GM19372 (cell line): ENCODE data around the gene COL25A1.
"Not testable (repeated sequence)": the region's sequence is repeated elsewhere in the genome, so short reads cannot be mapped to it uniquely, and the experiment has no call there.

Source experiments
- ATAC-seq: cut with Tn5 transposase; IDR thresholded peaks from one replicate; pipeline ENCODE4 v1.9.1; 2021; ENCODE audit warnings: mild to moderate bottlenecking, low read depth, moderate library complexity; ENCODE audit not compliant: unreplicated experiment

The COL25A1 gene

DNA sequence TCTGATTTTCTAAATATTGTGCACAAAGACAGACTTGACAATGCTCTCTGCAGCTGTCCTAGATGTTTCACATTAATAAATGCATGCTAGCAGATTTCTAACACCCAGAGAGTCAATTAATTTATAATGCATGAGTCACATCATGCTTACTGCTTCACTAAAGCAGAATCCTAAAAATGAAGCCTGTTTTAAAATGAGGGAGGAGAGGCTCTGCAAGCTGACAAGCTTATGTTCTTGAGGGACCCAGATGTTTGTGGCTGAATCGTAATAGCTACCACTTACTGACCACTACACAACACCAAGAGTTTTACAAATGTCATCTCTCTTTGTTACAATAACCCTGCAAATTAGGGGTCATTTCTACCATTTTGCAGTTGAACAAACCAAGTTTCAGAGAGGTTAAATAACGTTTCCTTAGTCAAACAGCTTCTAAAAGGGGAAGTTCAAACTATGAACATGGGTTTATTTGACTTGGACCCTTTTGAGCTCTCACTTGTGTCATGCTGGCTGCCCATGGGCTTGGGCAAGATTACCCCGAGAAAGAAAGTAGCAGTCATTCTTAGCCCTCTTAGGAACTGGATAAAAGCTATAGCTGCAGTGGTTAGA, 276.9 kb downstream of the COL25A1 start:
- ATAC-seq = no peak

DNA sequence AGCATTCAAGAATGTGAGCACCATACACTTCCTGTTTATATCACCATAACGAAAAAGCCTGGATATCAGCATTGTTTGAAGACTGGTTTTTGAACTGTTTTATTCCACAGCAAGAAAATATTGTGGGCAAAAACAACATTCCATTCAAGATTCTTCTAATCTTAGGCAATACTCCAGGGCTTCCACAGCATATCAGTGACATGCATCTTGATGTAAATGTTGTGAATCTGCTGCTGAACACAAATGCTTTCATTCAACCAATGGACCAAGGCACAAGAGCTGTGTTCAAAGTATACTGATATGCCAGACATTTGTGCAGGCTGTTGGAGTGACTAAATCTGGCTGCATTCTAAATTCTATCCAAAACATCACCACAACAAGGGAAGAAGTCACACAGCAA, 279.5 kb downstream of the COL25A1 start:
- ATAC-seq = no peak

DNA sequence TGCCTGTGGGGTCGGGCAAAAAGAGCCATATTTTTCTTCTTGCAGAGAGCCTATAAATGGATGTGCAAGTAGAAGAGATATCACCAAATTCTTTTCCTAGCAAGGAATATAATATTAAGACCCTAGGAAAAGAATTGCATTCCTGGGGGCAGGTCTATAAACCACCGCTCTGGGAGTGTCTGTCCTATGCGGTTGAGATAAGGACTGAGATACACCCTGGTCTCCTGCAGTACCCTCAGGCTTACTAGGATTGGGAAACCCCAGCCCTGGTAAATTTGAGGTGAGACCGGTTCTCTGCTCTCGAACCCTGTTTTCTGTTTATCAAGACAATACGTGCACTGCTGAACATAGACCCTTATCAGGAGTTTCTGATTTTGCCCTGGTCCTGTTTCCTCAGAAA, 280.8 kb downstream of the COL25A1 start:
- ATAC-seq = not testable (repeated sequence)

DNA sequence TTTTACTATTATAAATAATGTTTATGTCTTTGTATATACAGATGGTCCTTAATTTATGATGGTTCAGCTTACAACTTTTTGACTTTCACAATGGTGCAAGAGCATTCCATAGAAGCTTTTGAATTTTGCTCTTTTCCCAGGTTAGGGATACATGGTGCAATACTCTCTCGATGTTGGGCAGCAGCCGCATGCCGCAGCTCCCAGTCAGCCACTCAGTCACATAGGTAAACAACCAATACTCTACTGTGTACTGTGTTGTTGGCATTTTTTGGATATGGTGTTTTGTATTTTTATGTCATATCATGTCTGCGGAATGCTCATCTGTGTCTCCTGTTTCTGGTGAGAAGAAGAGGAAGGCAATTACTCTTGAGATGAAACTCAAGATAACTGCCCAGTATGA, 281.6 kb downstream of the COL25A1 start:
- no peak for ATAC-seq

DNA sequence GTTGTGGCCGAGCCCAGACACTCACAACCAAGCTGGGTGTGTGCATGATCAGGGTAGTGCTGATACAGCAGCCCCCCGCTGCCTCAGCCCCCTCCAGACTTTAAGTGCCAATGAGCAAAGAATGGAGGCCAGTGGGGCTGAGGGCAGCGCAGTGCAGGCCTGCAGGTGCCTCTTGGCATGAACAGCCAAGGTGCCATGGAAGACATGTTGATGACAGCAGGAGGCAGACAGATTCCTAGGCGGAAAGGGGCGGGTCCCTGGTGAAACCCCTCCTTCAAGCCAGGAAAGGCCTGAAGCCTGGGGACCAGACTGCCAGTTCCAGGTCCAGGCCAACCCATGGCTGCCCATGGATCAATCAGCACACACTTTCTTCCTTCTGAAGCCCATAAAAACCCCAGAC, 286.3 kb downstream of the COL25A1 start:
- no peak for ATAC-seq

DNA sequence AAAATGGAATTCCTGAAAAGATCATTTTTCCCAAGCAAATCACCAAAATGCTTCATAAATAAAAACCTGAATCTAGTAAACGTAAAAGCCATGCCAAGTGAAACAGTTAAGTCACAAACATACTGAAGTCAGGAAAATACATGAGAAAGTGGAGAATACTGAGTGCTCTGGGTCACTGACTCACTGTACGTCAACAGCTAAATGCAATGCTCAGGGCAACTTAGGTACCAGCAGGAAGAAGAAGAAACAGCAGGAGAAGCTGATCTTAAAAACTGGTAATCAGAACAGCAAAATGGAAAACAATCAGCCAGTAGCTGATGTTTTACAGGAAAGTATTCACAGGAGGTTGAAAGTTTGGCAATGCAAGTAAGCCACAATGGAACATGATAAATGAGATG, 287.0 kb downstream of the COL25A1 start:
- no peak for ATAC-seq

DNA sequence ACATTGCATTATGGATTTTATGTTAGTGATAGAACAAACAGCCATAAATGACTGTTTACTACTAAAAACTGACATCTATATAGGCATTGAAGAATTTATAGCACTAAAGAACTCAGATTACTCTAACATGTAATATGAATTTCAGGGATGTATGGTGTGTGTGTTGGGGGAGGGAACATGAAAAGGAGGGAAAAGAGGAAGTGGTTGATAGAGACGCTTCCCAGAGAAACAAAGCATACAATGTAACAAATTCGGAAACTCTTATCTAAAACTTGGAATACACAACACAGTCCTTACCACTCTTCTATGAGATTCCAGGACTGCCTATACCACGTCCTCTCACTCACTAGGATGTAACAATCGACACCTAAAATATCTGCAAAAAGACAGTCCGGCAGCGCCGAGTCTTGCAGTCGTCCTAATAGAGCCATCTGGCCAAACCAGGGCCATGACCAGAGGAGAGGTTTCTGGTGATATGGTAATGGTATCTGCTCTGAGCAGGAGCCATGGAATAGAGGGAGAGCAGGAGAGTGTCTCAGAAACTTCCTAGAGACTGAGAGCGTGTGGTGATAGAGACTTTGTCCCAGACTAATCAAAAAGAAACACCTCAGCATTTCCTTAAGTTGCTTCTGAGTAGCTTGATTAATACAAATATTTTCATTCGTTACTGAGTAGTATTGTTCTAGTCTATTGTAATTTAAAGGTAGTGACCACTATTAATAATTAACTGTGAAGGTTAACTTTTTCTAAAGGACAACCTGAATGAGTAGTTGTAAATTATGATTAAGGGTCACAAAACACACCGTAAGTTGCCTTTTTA, 287.7 kb downstream of the COL25A1 start:
- ATAC-seq = no peak

DNA sequence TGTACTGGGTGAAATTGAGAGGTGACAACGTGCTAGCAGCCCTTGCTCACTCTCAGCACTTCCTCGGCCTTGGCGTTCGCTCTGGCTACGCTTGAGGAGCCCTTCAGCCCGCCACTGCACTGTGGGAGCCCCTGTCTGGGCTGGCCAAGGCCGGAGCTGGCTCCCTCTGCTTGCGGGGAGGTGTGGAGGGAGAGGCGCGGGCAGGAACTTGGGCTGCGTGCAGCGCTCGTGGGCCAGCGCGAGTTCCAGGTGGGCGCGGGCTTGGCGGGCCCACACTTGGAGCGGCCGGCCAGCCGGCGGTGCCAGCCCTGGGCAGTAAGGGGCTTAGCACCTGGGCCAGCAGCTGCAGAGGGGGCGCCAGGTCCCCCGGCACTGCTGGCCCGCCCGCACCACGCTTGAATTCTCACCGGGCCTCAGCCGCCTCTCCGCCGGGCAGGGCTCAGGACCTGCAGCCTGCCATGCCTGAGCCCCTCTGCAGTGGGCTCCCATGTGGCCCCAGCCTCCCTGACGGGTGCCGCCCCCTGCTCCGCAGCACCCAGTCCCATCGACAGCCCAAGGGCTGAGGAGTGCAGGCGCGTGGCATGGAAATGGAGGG, 290.1 kb downstream of the COL25A1 start:
- no peak for ATAC-seq

DNA sequence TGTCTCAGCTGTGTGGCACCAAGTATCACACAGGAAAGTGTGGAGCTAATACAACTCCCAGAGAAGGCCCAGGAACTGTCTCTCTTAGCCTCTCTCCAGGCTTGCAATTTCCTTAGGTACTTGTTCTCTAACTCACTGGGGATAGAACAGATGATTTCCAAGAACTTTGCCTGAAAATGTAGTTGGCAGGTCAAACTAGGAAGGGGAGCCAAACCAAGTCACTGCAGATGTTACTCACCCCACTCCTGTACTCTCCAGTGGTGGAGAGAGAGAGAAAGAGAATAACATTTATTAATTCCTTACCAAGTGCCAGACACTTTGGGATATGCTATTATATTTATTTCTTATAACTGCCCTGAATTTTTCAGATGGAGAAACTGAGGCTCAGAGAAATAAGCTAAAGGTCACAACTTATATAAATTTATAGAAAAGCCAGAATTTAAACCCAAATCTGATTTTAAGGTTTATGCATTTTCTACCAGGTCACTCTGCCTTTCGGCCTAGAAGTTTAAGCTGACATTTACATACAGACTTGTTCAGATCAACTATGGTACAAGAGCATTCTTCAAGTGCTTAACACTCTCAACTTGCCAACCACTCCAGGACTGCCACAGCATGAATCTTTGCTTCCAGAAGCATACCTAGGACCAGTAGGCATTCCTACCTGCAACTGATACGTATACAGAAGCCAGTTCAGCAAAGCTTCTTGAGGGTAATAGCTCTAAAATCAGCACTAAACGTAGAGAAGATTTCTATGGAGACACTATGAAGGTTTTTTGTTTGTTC, 291.0 kb downstream of the COL25A1 start:
- no peak for ATAC-seq

DNA sequence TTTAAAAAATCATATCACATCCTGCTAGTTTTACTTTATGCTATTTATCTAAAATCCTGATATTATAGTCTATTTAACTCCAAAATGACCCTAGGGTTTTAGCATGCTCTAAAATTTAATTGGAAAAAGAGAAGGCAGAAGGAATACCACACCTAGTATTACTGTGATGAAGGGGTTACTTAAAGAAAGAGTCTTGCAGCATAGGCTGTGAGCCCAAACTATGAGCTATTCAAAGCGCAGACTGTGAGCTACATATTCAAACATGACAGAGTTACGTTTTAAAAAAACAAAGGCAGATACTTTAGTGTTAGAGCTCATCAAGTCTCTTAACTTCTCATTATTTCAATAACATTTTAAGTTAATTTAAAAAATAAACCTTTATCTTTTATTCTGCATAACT, 291.9 kb downstream of the COL25A1 start:
- no peak for ATAC-seq

DNA sequence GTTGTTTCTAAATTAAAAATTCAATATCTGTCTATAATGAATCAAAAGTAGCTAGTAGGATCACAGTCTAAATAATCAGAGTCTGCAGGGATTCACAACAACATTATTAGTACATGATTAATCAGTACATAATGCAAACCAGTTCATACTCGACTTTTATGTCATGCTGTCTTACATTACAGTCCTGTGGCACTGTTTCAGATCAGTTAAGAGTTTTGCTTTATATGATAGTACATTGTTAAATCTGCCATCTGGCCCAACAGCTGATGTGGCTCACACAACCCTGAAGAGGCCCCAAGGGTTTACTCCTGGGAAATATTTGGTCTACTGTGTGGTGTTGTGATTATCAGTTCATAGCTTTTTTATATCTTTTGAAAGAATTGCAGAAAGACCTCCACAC, 292.5 kb downstream of the COL25A1 start:
- ATAC-seq = no peak

DNA sequence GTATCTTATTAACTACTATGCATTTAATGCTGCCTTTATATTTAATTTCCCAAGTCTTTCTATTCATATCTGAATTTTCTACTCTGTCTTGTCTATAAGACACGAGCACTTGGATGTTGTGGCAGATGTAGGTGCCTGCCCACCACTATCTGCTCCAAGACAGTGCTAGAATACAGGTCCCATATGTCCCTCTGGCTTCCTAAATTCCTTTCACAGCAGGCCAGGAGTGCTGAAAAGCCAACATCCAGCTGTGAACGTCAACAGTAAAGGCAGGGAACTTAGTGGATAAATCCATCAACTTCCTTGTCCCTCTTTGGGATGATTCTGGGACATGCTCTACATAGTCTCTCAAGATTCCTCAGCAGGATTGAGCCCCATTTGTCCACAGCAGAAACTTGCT, 294.5 kb downstream of the COL25A1 start:
- ATAC-seq = no peak

DNA sequence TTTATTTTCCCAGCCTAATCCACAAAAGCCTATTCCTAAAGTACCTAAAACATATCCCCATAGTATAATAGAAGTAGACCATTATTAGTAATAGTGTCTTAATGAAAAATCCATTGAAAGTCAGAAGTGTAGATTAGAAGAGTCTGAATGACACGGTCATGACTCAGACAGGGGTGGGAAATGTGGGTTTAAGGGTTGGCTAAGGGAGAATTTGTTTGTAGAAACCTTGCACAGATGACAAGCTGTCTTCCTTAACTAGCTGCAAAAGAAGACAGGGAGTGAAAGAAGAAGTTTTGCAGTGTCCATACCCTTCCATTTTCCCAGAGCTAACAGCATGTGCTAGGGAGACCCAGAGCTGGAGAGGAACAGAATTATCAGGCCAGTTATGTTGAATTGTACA, 296.9 kb downstream of the COL25A1 start:
- no peak for ATAC-seq

DNA sequence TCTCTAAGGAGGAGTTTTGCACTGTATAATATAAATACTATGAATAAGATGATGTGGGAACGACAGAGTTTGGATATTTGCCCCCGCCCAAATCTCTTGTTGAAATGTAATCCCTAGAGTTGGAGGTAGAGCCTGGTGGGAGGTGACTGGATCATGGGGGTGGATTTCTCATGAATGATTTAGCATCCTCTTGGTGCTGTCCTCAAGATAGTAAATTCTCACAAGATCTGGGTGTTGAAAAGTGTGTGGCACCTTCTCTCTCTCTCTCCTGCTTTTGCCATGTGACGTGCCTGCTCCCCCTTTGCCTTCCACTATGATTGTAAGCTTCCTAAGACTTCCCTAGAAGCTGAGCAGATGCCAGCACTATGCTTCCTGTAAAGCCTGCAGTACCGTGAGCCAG, 298.0 kb downstream of the COL25A1 start:
- ATAC-seq = no peak

DNA sequence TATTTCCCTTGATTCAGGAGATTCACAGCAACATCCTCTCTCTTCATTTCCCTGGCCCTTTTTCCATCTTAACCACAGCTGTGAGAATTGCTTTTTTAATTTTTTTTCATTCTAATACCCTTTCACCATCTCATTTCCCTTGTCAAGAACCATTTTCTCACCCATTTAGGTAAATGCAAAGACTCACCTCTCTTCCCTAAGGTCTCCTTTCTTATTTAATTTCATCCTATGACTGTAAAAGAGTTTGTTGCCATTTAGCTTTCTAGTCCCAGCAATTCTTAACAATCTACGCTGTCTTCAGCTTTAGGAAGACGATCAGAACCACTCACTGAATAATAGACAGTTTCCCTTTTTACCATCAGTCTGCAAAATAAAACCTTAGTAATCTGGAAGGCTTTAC, 298.5 kb downstream of the COL25A1 start:
- no peak for ATAC-seq

DNA sequence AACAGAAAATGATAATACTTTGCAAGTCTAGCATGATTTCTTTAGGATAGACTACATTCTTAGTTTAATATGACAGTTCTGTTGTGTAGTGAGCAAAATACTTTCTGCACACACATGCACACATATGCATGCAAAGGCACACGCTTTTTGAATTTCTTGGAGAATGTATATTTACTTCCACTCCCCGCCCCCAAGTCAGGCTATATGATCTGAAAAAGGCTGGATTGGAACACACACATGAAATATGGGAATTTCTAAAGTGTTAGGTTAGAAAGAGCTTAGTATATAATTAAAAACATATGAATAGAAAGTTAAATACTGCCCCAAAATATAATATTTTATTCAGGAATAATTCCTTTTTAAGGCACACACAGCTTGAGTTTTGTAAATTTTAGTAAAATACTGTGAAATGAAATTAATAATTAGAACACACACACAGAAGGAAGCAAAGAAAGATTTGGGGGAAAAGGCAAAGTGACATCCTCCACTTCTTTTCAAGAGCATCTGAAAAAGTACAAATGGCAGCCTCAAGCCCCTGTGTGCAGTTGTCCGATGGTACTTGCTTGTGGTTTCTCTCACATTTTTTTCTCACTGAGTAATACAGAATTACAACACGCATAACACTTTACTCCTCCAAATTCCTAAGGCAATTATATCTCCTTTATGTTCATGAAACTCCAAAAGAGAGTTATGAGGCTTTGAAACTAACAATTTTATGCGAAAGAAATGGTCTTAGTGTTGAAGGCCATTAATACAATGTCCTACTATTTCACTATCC, 310.7 kb downstream of the COL25A1 start:
- no peak for ATAC-seq

DNA sequence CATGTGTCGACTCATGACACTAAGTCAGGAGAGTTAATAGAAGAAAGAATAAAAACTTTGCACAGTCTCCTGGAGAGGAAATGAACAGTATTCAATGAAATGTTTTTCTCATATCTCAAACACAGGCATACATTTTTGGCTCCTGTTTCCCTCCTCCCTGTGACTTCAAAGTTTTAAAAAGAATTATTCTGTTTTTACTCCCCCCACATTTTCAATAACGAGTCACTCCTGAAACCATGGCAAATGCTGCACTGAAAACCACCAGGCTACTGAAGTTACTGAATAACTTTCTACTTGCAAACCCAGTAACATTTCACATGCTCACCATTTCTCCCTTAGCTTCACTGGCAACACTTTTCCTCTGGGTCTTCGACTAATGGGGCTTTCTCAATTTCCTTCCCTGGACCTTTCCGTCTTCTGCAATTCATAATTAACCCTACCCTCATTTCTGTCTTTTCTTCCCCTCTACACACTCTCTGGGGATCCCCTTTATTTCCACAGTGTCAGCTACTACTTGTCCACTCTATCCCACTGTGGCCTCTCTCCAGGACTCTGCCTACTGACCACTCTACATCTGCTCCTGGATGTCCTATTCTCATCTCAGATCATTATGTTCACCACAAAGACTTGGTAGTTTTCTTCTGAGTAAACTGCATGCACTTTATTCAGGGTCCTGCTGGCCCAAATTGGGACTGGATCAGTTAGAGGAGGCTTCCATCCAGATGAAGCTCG, 313.8 kb downstream of the COL25A1 start:
- no peak for ATAC-seq

DNA sequence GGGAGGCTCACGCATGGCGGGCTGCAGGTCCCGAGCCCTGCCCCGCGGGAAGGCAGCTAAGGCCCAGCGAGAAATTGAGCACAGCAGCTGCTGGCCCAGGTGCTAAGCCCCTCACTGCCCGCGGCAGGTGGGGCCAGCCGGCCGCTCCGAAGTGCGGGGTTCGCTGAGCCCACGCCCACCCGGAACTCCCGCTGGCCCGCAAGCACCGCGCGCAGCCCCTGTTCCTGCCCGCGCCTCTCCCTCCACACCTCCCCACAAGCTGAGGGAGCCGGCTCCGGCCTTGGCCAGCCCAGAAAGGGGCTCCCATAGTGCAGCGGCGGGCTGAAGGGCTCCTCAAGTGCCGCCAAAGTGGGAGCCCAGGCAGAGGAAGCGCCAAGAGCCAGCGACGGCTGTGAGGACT, 318.0 kb downstream of the COL25A1 start:
- not testable (repeated sequence) for ATAC-seq

DNA sequence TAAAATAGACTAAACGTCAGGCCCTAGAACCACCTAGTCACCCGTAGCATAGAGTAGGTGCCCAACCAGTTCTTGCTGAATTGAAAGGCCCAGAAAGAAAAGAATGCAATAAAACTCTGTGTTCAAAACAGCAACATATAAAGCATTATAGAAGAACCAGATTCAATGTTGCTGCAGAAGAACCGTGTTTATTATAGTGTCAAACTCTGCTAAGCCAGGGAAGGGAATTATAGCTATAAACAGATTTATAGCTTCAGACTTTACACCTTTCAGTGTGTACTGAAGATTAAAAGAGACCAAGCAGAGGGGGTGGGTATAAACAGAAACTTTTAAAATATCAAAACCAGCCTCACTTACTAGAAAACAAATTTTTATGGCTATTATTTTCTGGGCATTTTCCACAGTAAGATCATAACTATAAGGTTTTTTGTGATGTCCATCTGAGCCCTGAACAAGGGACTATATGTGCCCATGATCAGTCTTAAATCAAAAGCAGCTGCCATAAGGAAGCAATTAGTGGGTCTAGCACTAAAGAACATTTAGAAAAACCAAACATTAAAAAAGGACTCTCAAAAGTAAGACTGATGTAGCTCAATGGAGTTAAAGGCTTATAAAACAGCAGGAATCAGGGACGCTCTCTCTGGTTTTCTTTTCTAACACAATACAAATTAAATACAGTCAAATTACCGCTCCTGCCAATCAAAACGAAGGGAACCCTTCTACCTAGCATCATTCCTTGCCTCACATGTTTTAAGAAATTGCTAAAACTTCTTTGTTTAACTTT, 319.9 kb downstream of the COL25A1 start:
- ATAC-seq = no peak
